Peyer's patch (tissue), 4 donors: Measurements from ENCODE around the gene SH3YL1. TPM values are rescaled to one million over a fixed set of nuclear protein-coding genes. Genes with fewer than 3 reads are reported as not detected.
A peak's percentile ranks its signal among the peaks of the same experiment; 100 is the strongest.

Experiments used
- DNase-seq, 3 donors: peaks; one replicate each; pipeline ENCODE4 v3.0.0-alpha.2; 2017 to 2019
- H3K27ac ChIP-seq, 4 donors: fragments of 200-600 bp; sonication (generic); one replicate each; pipeline ENCODE4 v1.5.1; 2016 to 2019
- H3K27me3 ChIP-seq, 2 donors: fragments of 200-600 bp; sonication (generic); one replicate each; pipeline ENCODE4 v1.5.1; 2019
- H3K36me3 ChIP-seq, 3 donors: fragments of 200-600 bp; sonication (generic); one replicate each; pipeline ENCODE4 v1.5.1; 2016 to 2019
- H3K4me1 ChIP-seq, 4 donors: fragments of 200-600 bp; sonication (generic); one replicate each; pipeline ENCODE4 v1.5.1; 2016 to 2019
- H3K4me3 ChIP-seq, 4 donors: fragments of 200-600 bp; sonication (generic); 1 replicate in 3 of 4; 2 replicates in 1 of 4; pipeline ENCODE4 v1.5.1; 2016 to 2019; ENCODE audit warnings: mild to moderate bottlenecking in 1 of 4
- H3K9me3 ChIP-seq, 4 donors: fragments of 200-600 bp; sonication (generic); one replicate each; pipeline ENCODE4 v1.5.1; 2016 to 2019; ENCODE audit warnings: mild to moderate bottlenecking in 1 of 4
- POLR2A ChIP-seq, 2 donors: fragments of 450-650 bp; IDR thresholded peaks; one replicate each; pipeline ENCODE4 v1.5.1; 2017; ENCODE audit warnings: antibody characterized with exemption in 2 of 2, mild to moderate bottlenecking in 2 of 2, moderate library complexity in 2 of 2
- total RNA-seq, 4 donors: library from RNA; depleted of rRNA; stranded (reverse); fragments of >200 nt; gene quantifications; one replicate each; pipeline ENCODE4 v1.1.0, GENCODE V29; 2016
- TF ChIP-seq, protein P1 (sequence below), 6 experiments: fragments of 450-650 bp in 4 of 6; fragments of 200-600 bp in 2 of 6; sonication (generic) in 1 of 6; IDR thresholded peaks; one replicate each; pipeline ENCODE4 v1.5.1; 2017 to 2019; ENCODE audit warnings: antibody characterized with exemption in 6 of 6, mild to moderate bottlenecking in 3 of 6, moderate library complexity in 1 of 6

SH3YL1 gene
- total RNA-seq, 4 donors from 2014 or later: 60.2 to 163 (median 102) TPM

DNA sequence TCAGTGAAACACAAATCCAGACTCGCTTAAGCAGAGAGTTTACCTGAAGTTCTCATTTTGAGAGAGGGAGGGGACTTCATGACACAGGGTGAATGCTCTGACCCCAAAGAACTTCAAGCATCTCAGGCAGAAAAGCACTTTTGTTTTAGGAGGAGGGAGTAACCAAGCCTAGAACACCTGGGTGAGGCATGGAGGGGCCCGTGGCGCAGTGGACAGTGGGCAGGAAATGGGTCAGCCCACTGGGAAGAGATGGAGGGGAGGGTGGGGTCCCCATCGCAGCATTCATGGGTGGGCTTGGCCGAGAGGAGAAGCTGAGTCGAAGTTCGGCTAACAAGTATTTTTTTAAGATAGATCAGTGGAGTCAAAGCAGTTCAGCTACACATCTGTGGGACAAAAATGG, 67.9 kb downstream of the SH3YL1 start:
- H3K9me3 ChIP-seq: no peaks in the 10 kb centered on the region
- no peak for TF ChIP-seq POLR2A (IDR thresholded peaks at IDR 0.05)
- TF ChIP-seq, protein P1, sequence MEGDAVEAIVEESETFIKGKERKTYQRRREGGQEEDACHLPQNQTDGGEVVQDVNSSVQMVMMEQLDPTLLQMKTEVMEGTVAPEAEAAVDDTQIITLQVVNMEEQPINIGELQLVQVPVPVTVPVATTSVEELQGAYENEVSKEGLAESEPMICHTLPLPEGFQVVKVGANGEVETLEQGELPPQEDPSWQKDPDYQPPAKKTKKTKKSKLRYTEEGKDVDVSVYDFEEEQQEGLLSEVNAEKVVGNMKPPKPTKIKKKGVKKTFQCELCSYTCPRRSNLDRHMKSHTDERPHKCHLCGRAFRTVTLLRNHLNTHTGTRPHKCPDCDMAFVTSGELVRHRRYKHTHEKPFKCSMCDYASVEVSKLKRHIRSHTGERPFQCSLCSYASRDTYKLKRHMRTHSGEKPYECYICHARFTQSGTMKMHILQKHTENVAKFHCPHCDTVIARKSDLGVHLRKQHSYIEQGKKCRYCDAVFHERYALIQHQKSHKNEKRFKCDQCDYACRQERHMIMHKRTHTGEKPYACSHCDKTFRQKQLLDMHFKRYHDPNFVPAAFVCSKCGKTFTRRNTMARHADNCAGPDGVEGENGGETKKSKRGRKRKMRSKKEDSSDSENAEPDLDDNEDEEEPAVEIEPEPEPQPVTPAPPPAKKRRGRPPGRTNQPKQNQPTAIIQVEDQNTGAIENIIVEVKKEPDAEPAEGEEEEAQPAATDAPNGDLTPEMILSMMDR (IDR thresholded peaks at IDR 0.05): no peak
- H3K27me3 ChIP-seq: no peaks in the 10 kb centered on the region
- H3K4me3 ChIP-seq: no peak overlapping the region
- H3K4me1 ChIP-seq: no peaks in the 10 kb centered on the region
- no peaks in the 10 kb centered on the region for H3K36me3 ChIP-seq
- no peak for DNase-seq
- no peak overlapping the region for H3K27ac ChIP-seq

DNA sequence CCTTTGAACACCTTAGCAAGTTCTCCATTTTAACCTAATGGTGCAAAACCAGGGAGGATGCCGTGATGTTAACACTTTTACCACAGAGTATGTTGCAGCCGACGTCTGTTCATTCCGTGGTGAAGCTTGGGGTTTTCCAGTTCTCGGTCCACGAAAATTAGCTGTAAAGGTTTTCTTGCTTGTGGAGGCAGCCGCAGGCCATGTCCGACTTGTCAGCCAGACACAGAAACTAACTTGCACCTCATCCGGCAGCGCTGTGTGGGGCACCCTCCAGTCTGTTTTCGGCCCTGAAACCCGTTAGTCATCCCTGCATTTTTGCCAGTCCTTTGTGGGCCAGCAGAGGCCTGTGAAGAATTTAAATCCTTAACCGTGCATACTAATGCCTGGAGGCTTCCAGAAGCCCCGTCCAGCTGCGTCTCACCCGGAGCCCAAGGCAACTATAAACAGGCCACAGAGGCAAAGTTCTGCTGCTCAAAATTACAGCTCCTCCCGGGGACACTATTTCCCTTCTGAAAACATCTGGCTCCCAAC, 70.6 kb downstream of the SH3YL1 start:
- no peak for DNase-seq
- no peaks in the 10 kb centered on the region for H3K4me1 ChIP-seq
- no peak overlapping the region for H3K4me3 ChIP-seq
- no peaks in the 10 kb centered on the region for H3K9me3 ChIP-seq
- no peaks in the 10 kb centered on the region for H3K36me3 ChIP-seq
- TF ChIP-seq, protein P1 (IDR thresholded peaks at IDR 0.05): no peak
- TF ChIP-seq POLR2A (IDR thresholded peaks at IDR 0.05): no peak
- peak overlapping the region in 1 of 4 donors; percentile 22 for H3K27ac ChIP-seq
- H3K27me3 ChIP-seq: no peaks in the 10 kb centered on the region

- Histone ChIP-seq H3K27me3 (no peaks in the 10 kb centered on the region), H3K27ac (no peak overlapping the region), H3K9me3 (no peaks in the 10 kb centered on the region), H3K36me3 (no peaks in the 10 kb centered on the region), H3K4me3 (no peak overlapping the region), H3K4me1 (no peaks in the 10 kb centered on the region)
- no peak for DNase-seq
- TF ChIP-seq, protein P1 (IDR thresholded peaks at IDR 0.05): no peak
- TF ChIP-seq POLR2A (IDR thresholded peaks at IDR 0.05): no peak
Observed at GRCh38 chr2:191311-192190, 72.3 kb downstream of the SH3YL1 start.

- Histone ChIP-seq H3K27me3 (no peaks in the 10 kb centered on the region), H3K4me3 (no peak overlapping the region), H3K36me3 (no peaks in the 10 kb centered on the region), H3K9me3 (no peaks in the 10 kb centered on the region), H3K4me1 (no peaks in the 10 kb centered on the region), H3K27ac (no peak overlapping the region)
- TF ChIP-seq, protein P1 (IDR thresholded peaks at IDR 0.05): no peak
- no peak for TF ChIP-seq POLR2A (IDR thresholded peaks at IDR 0.05)
- DNase-seq: no peak
Observed at GRCh38 chr2:187825-188224, 76.0 kb downstream of the SH3YL1 start.

- TF ChIP-seq, protein P1 (IDR thresholded peaks at IDR 0.05): no peak
- TF ChIP-seq POLR2A (IDR thresholded peaks at IDR 0.05): no peak
- H3K36me3 ChIP-seq: no peaks in the 10 kb centered on the region
- no peak overlapping the region for H3K4me3 ChIP-seq
- no peak overlapping the region for H3K27ac ChIP-seq
- no peak for DNase-seq
- H3K4me1 ChIP-seq: no peaks in the 10 kb centered on the region
- H3K9me3 ChIP-seq: no peaks in the 10 kb centered on the region
- H3K27me3 ChIP-seq: no peaks in the 10 kb centered on the region
Observed at GRCh38 chr2:185221-185620, 78.6 kb downstream of the SH3YL1 start.
